Iris pigment epithelial cell (primary cell): ENCODE data around the gene ORM2.

Experiments used
- DNase-seq: peaks from one replicate; pipeline ENCODE4 v3.0.0-alpha.2; 2011; ENCODE audit warnings: low read depth

Gene ORM2

GRCh38 chr9:114350636-114351401 is 21.1 kb downstream of the ORM2 start:
- no peak for DNase-seq

GRCh38 chr9:114351932-114352331 is 22.3 kb downstream of the ORM2 start:
- DNase-seq = no peak

- no peak for DNase-seq
Measured at GRCh38 chr9:114355821-114356220, 26.2 kb downstream of the ORM2 start.

- DNase-seq = no peak
Measured at GRCh38 chr9:114356792-114357191, 27.1 kb downstream of the ORM2 start.

- DNase-seq = no peak
Measured at GRCh38 chr9:114357360-114357759, 27.7 kb downstream of the ORM2 start.

- DNase-seq = no peak
Measured at GRCh38 chr9:114357911-114358328, 28.3 kb downstream of the ORM2 start.

- no peak for DNase-seq
Measured at GRCh38 chr9:114359801-114360200, 30.1 kb downstream of the ORM2 start.

- DNase-seq = no peak
Measured at GRCh38 chr9:114361542-114361941, 31.9 kb downstream of the ORM2 start.

GRCh38 chr9:114362394-114362793 is 32.7 kb downstream of the ORM2 start:
- DNase-seq = no peak

GRCh38 chr9:114363424-114363823 is 33.8 kb downstream of the ORM2 start:
- DNase-seq = no peak

GRCh38 chr9:114364134-114365041 is 34.7 kb downstream of the ORM2 start:
- peak; percentile 94 for DNase-seq

GRCh38 chr9:114365194-114365593 is 35.5 kb downstream of the ORM2 start:
- DNase-seq = no peak

GRCh38 chr9:114366334-114367128 is 36.9 kb downstream of the ORM2 start:
- DNase-seq = peak; percentile 89

- DNase-seq = no peak
Measured at GRCh38 chr9:114367366-114367765, 37.7 kb downstream of the ORM2 start.

- no peak for DNase-seq
Measured at GRCh38 chr9:114367772-114368569, 38.3 kb downstream of the ORM2 start.

GRCh38 chr9:114369216-114370130 is 39.8 kb downstream of the ORM2 start:
- no peak for DNase-seq

- no peak for DNase-seq
Measured at GRCh38 chr9:114370251-114370967, 40.7 kb downstream of the ORM2 start.

- no peak for DNase-seq
Measured at GRCh38 chr9:114370968-114371320, 41.3 kb downstream of the ORM2 start.

- DNase-seq = no peak
Measured at GRCh38 chr9:114371343-114371944, 41.8 kb downstream of the ORM2 start.
